Sigmoid colon (tissue), 4 donors: ENCODE measurements around the gene FTO.

Experiments used
- EP300 ChIP-seq, 4 donors: sonication (generic); formaldehyde crosslinking; IDR thresholded peaks; one replicate each; pipeline ENCODE4 v1.6.1; 2017; ENCODE audit warnings: antibody characterized with exemption in 4 of 4
- TF ChIP-seq, protein P1 (sequence below), 4 experiments: fragments of 450-650 bp in 3 of 4; fragments of 200-600 bp in 1 of 4; IDR thresholded peaks; one replicate each; pipeline ENCODE4 v1.5.1; 2016 to 2019; ENCODE audit warnings: antibody characterized with exemption in 4 of 4, mild to moderate bottlenecking in 3 of 4, moderate library complexity in 2 of 4

DNA sequence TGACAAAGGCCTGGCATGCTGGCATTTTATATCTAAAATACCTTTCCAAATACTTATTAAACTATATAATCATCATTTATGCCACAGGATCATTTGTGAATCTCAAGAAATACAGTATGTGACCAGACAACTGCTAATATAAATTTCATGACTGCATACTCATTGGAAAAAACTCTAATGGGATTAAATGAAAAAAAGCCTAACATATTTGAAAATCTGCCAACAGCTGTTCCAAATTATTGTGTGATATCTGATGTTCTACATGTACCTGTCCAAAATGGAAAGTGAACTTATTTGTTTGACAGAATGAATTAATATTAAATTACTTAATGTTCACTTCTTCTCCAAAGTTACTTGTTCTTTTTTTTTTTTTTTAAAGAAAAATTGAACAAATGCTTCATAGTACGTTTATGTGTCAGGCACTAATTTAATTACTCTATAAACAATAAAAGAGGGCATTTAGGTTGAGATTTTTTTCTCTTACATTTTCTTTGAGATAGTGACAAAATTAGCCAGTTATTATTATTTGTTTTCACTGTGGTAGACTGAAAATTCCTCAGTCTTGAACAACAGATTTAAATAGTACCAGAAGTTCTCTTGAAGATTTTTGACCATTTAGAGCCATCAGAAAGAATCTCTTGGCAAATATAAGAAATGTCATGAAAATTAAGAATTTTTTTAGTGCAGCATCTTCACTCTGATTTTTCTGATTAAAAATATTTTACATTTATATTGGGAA, 114.0 kb downstream of the FTO start:
- TF ChIP-seq, protein P1, sequence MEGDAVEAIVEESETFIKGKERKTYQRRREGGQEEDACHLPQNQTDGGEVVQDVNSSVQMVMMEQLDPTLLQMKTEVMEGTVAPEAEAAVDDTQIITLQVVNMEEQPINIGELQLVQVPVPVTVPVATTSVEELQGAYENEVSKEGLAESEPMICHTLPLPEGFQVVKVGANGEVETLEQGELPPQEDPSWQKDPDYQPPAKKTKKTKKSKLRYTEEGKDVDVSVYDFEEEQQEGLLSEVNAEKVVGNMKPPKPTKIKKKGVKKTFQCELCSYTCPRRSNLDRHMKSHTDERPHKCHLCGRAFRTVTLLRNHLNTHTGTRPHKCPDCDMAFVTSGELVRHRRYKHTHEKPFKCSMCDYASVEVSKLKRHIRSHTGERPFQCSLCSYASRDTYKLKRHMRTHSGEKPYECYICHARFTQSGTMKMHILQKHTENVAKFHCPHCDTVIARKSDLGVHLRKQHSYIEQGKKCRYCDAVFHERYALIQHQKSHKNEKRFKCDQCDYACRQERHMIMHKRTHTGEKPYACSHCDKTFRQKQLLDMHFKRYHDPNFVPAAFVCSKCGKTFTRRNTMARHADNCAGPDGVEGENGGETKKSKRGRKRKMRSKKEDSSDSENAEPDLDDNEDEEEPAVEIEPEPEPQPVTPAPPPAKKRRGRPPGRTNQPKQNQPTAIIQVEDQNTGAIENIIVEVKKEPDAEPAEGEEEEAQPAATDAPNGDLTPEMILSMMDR (IDR thresholded peaks at IDR 0.05) = no peak
- no peak for TF ChIP-seq EP300 (IDR thresholded peaks at IDR 0.05)
